ENCODE results near the gene PLCB1. TPM values are rescaled to one million over a fixed set of nuclear protein-coding genes. Genes with fewer than 3 reads are reported as not detected.

PLCB1 gene
- total and polyA plus RNA-seq, 2 experiments from 2014 or later = 14.9 to 20.7 TPM

- no peak for TF ChIP-seq POLR2AphosphoS5 (IDR thresholded peaks at IDR 0.05; ENCODE audit: low read depth)
- no peak for TF ChIP-seq ZNF114 (CRISPR knock-in tag; IDR thresholded peaks at IDR 0.05)
- TF ChIP-seq REST (IDR thresholded peaks at IDR 0.05; ENCODE audit: unreplicated experiment) = no peak
- no peak for TF ChIP-seq STAT1 (IDR thresholded peaks at IDR 0.05; ENCODE audit: unreplicated experiment)
- no peak for TF ChIP-seq JUNB (IDR thresholded peaks at IDR 0.05; ENCODE audit: unreplicated experiment)
- TF ChIP-seq NANOG (IDR thresholded peaks at IDR 0.05; ENCODE audit: borderline replicate concordance) = no peak
- TF ChIP-seq CTCF (conservative IDR thresholded peaks at IDR 0.05; ENCODE audit: low read depth in 2 of 2) = no peak
These were observed 655.0 kb downstream of the PLCB1 start (continued) for GRCh38 chr20:8787090-8787489.

- H3K27me3 Mint-ChIP-seq (ENCODE audit: insufficient read depth, low read depth, poor library complexity) = peaks cover 8% of the 10 kb centered on the region
- DNase-seq (ENCODE audit: low spot score) = no peak
- Histone ChIP-seq H3K4me2 (no peak overlapping the region), H3K27me3 (ENCODE audit: insufficient read depth) (no peaks in the 10 kb centered on the region), H3K79me2 (replicated peaks; ENCODE audit: insufficient read depth) (no peaks in the 10 kb centered on the region), H4K20me1 (replicated peaks; ENCODE audit: insufficient read depth) (no peaks in the 10 kb centered on the region), H3K36me3 (ENCODE audit: insufficient read depth) (no peaks in the 10 kb centered on the region), H3F3A (replicated peaks; ENCODE audit: low read depth) (no peaks in the 10 kb centered on the region), H3K4me3 (no peak overlapping the region), H3K27ac (ENCODE audit: low read depth) (no peak overlapping the region), H3K4me1 (ENCODE audit: insufficient read depth) (peaks cover 17% of the 10 kb centered on the region), H2AFZ (no peak overlapping the region), H3K9me2 (ENCODE audit: insufficient read depth) (no peaks in the 10 kb centered on the region)
- no peak overlapping the region for H3K27ac Mint-ChIP-seq
- TF ChIP-seq EZH2phosphoT487 (IDR thresholded peaks at IDR 0.05; ENCODE audit: unreplicated experiment) (no peak), EZH2 (IDR thresholded peaks at IDR 0.05; ENCODE audit: low read depth, unreplicated experiment) (no peak), POLR2AphosphoS5 (IDR thresholded peaks at IDR 0.05; ENCODE audit: low read depth) (no peak), STAT1 (IDR thresholded peaks at IDR 0.05; ENCODE audit: unreplicated experiment) (no peak), JUNB (IDR thresholded peaks at IDR 0.05; ENCODE audit: unreplicated experiment) (no peak)
- ATAC-seq = no peak
- no peaks in the 10 kb centered on the region for H3K9me3 Mint-ChIP-seq
- H3K4me3 Mint-ChIP-seq = no peak overlapping the region
- H3K4me1 Mint-ChIP-seq = peaks cover 30% of the 10 kb centered on the region
- no peaks in the 10 kb centered on the region for H3K36me3 Mint-ChIP-seq (ENCODE audit: low read depth)
These were observed 656.2 kb downstream of the PLCB1 start for GRCh38 chr20:8788275-8788674.

GRCh38 chr20:8788831-8789230 lies 656.8 kb downstream of the PLCB1 start:
- Histone ChIP-seq H3K27me3 (ENCODE audit: insufficient read depth) (no peaks in the 10 kb centered on the region), H3K79me2 (replicated peaks; ENCODE audit: insufficient read depth) (no peaks in the 10 kb centered on the region), H3K9me2 (ENCODE audit: insufficient read depth) (no peaks in the 10 kb centered on the region), H3K4me2 (no peak overlapping the region), H3F3A (replicated peaks; ENCODE audit: low read depth) (no peaks in the 10 kb centered on the region), H3K36me3 (ENCODE audit: insufficient read depth) (no peaks in the 10 kb centered on the region), H3K27ac (ENCODE audit: low read depth) (no peak overlapping the region), H3K4me3 (no peak overlapping the region), H4K20me1 (replicated peaks; ENCODE audit: insufficient read depth) (no peaks in the 10 kb centered on the region), H3K4me1 (ENCODE audit: insufficient read depth) (peaks cover 17% of the 10 kb centered on the region), H2AFZ (no peak overlapping the region)
- ATAC-seq = no peak
- Mint-ChIP-seq H3K36me3 (ENCODE audit: low read depth) (no peaks in the 10 kb centered on the region), H3K27me3 (ENCODE audit: insufficient read depth, low read depth, poor library complexity) (peaks cover 8% of the 10 kb centered on the region), H3K4me1 (peaks cover 35% of the 10 kb centered on the region), H3K27ac (no peak overlapping the region), H3K9me3 (no peaks in the 10 kb centered on the region), H3K4me3 (no peak overlapping the region)
- DNase-seq (ENCODE audit: low spot score) = no peak
- TF ChIP-seq ZNF114 (CRISPR knock-in tag; IDR thresholded peaks at IDR 0.05) (no peak), NANOG (IDR thresholded peaks at IDR 0.05; ENCODE audit: borderline replicate concordance) (no peak), STAT1 (IDR thresholded peaks at IDR 0.05; ENCODE audit: unreplicated experiment) (no peak), CREB1 (CRISPR knock-in tag; IDR thresholded peaks at IDR 0.05; ENCODE audit: low read depth) (no peak)
